Measurements from ENCODE around the gene PPP1R16B.

The PPP1R16B gene

DNA sequence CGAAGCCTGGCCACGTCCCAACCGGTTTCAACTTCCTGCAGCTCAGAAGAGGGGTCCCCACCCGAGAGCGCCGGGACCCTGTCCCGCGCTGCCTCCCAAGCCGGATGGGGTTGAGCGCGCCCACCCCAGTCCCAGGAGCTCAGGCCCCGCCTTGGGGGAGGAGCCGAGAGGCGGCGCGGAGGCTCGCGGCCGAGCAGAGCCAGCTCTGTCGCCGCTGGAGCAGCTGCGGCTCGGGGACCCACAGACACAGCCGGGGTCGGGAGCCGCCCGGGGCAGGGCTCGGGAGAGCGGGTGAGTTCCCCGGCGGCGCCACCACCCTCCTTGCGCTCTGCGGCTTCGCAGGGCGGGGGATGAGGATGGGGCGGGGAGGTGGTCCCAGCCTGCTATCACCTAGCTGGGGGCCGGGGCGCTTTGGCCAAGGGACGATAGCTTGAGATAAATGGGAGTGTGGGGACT is at the start of gene PPP1R16B:
Gene PPP1R16B, plus strand, starts transcription at position 196 of the 456 bp plus-strand sequence. CDS start 30,229 bp downstream, outside the sequence.
- DNase-seq, result no peak

DNA sequence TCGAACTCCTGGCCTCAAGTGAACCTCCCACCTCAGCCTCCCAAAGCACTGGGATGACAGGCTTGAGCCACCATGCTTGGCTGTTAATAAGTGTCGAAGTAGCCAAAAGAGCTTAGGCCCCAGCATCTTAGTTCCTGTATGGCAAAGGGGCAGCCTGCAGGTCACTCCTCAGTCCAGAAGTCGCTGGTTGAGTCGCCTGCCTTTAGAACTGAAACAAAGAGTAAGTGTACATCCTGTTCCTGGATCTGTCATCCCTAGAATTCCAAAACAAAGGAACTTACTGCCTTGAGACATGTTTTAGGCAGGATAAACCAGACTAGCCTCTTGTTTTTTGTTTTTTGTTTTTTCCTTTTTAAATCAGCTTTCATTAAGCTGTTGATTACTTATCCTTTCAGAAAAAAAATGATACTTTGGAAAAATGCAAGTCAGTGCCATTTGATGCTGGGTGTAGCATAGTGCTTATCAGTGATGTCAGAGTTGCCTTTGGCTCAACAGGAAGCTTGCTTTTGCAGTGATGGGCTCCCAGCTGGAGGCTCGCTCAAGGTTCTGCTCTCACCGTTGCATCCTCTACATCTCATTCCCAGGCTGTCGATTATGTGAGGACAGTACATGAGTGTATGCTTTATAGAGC is 48.2 kb upstream of the PPP1R16B start:
- no peak for DNase-seq

DNA sequence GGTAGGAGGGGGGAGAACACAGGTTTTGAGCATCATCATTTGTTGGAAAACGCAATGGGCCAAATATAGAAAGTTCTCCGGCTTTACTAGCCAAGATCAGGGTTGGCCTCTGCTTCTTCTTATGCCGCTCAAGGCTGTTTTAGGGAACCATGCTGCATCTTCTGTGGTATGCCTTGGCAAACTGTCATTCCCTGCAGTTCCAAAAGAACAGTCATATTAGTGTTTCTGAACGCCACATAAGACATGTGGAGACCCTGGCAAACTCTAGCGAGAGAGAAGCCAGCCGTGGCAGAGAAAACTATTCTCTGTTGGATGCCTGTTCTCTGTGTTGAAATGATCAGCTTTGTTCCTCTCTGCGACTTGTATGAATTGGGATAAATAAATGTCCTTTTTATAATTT is 46.4 kb upstream of the PPP1R16B start:
- DNase-seq, result no peak

DNA sequence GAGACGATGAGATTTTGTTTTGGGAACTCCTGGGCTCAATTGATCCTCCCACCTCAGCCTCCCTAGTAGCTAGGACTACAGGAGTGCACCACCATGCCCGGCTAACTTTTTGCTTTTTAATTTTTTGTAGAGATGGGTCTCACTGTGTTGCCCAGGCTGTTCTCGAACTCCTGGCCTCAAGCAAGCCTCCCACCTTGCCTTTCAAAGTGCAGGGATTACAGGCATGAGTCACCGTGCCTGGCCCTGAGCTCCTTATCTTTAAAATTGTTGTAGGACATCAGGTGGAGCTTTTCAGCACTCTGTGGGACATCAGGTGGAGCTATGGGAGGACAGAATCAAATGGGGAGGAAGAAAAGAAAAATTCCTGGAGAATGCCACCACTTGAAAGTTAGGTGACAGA is 44.5 kb upstream of the PPP1R16B start:
- DNase-seq, result no peak

DNA sequence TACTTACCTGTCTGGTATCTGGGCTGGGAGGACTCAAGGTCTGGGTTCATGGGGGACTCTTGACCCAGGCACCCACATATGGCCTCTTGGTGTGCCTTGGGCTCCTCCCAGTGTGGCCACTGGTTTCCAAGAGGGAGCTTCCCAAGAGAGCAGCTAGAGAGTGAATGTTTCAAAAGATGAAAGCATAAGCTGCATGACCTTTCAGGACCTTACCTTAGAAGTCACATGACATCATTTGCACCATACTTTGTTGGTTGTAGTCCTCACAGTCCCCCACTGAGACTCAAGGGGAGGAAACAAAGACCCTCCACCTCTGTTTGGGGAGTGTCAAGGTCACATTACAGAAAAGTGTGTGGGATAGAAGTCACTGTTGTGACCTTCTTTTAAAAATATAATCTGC is 43.3 kb upstream of the PPP1R16B start:
- no peak for DNase-seq

DNA sequence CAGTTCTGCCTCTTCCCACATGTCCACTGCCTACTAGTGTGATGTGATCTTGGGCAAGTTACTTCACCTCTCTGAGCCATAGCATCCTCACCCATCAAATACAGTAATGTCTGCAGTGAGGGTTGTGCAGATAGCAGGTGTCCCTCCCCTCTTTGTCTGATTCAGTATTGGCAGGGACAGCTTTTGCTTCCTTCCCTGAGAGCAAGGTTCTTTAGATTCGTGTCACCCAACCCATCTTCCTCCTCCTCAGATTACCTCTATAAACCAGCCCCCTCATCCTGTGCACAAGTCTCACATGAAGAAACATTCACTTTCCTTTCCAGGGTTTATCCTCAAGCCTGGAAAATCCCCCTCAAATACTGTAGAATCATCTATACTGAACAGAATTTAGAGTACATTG is 41.9 kb upstream of the PPP1R16B start:
- no peak for DNase-seq

DNA sequence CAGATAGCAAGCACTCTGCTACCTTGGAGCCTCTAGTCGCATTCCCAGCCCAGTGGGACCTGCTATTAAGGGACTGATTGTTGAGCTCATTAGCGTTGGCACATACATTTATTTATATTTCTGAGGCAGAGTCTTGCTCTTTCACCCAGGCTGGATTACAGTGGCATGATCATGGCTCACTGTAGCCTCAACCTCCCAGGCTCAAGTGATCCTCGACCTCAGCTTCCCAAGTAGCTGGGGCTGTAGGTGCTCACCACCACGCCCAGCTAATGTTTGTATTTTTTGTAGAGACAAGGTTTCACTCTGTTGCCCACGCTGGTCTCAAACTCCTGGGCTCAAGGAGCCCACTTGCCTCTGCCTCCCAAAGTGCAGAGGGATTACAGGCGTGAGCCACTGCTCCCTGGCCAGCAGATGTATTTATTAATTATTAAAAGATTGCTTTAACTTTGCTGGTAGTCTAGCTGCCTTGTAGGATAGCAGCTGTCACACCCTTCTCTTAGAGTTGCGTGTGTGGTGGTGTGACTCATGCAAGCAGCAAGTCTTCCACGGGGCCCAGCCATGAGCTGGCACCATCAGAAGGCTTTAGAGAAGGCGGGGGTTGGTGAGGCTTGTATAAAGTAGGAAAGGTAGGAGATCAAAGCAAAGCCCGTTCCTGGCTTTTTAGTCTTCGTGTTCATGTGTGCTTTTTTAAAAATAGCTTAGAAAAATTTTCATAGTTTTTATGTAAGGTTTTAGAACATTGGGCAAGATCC is 40.8 kb upstream of the PPP1R16B start:
- no peak for DNase-seq

DNA sequence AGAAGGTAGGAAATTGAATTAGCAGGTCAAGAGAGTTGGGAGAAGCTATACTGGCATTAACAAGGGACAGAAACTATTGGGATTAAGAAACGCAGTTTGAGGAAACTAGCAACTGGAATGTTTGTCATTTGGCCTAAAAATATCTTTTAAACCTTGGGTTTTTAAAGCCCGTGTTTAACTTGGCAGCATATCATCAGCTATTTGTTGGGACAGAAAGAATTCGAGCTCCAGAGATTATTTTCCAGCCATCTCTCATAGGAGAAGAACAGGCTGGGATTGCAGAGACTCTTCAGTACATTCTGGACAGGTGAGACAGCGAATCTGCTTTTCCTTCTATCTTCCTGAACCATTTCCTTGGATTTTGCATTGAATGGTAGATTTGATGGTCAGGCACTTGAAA is 39.4 kb upstream of the PPP1R16B start:
- no peak for DNase-seq

DNA sequence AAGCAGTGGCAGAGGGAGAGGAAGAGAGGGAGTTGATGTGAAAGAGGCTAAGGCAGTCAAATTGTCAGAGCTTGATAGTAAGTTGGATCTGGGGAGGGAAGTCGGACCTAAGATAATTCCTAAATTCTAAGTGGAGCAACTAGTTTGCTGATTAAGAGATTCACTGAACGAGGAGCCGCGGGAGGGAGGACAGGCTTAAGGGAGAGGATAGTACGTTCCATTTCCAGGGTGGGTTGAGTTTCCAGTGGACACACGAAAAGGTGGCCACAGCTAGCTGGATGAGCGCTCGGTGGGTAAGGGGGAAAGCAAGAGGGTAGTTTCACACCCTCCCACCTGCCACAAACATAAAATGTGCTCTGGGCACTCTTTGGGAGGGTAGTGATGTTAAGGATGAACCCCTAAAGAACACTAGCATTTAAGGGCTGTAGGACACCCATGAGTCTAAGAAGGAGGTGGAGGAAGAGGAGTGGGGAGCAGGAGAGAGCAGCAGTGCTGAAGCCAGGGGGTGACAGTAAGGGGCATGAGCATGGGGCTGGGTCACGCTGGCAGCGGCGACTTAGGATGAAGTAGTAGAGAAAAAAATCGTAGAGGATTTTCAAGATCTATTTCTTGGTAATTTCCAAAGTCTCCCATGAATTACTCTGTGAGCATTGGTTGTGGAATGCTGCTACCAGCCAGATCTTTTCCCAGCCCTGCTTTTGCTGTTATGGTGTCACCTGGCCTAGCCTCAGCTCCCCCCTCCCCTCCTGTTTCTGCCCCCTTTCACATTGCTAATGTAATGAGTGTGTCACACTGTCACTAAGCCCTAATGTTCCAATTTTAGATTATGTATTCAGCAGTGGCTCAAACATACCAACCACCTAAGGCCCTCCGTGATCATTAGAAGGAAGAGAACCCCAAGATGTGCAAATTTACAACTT is 35.9 kb upstream of the PPP1R16B start:
- no peak for DNase-seq

DNA sequence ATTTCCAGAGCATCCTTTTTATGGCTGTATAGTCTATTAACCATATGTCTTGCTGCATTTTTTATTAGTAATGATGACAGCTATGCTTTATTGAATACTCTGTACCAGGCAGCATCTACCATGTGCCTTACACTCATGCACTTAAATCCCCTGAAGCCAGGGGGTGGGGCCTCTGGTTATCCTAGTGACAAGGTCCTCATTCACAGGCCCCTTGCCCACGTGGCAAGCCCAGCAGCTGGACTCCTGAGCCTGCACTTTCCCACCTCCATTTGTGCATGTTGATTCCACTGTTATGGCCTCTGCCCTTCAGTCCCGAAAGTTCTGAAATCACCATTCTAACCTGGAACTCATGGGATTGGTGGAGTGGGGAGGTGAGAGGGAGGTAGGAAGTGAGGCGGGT is 35.0 kb upstream of the PPP1R16B start:
- no peak for DNase-seq

DNA sequence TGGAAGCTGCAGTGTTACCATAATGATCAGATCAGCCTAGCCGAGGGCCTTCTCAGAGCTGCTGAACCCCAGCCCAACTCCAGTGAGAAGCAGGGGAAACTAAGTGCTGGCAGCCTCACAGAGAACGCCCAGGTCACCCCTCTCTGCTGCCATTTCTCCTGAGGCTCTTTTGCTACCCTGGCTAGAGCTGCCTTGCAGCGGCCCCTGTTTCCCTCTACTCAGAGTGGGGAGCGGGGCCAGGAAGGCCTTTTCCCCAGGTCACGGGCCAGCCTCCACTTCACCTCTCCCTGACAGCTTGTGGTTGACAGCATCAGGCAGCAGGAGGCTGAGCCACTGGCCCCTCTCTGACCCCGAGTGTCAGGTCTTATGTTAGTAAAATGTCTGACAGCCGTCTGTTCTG is 34.5 kb upstream of the PPP1R16B start:
- DNase-seq, result no peak

DNA sequence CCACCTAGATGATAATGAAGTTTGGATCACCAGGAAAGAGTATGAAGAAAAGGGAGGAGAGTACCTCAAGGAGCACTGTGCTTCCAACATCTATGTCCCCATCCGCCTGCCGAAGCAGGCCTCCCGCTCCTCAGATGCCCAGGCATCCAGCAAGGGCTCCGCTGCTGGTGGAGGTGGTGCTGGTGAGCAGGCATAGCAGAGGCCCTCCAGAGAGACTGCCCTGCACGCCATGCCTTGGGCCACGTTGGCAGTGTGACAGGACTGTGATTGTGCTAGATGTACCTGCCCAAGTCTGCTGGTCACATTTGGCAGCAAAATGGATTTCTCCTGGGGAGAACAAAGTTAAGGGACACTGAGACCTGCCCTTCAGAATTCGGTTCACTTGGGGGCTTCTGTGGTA is 33.9 kb upstream of the PPP1R16B start:
- no peak for DNase-seq

DNA sequence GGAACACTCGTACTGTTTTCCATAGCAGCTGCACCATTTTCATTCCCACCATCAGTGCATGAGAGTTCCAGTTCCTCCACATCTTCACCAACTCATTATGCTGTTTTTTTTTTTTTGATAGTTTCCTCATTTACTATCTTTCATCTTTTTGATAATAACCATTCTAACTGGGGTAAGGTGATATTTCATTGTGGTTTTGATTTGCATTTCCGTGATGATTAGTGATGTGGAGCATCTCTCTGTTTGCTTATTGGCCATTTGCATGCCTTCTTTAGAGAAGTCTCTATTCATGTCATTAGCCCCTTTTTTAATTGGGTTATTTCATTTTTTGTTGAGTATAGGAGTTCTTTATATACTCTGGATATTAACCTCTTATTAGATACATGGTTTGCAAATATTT is 31.3 kb upstream of the PPP1R16B start:
- no peak for DNase-seq

DNA sequence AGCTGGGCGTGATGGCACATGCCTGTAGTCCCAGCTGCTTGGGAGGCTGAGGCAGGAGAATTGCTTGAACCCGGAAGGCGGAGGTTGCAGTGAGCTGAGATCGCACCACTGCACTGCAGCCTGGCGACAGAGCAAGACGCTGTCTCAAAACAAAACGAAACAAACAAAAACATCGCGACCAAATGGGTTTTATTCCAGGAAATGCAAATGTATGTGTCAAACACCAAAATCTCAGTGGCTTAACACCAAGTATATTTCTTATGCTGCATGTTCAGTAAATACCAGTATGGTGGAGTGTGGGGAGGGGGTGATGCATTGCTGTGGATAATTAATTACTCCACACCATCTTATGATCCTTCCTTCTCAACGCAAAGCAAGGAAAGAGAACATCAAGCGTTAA is 29.1 kb upstream of the PPP1R16B start:
- no peak for DNase-seq

DNA sequence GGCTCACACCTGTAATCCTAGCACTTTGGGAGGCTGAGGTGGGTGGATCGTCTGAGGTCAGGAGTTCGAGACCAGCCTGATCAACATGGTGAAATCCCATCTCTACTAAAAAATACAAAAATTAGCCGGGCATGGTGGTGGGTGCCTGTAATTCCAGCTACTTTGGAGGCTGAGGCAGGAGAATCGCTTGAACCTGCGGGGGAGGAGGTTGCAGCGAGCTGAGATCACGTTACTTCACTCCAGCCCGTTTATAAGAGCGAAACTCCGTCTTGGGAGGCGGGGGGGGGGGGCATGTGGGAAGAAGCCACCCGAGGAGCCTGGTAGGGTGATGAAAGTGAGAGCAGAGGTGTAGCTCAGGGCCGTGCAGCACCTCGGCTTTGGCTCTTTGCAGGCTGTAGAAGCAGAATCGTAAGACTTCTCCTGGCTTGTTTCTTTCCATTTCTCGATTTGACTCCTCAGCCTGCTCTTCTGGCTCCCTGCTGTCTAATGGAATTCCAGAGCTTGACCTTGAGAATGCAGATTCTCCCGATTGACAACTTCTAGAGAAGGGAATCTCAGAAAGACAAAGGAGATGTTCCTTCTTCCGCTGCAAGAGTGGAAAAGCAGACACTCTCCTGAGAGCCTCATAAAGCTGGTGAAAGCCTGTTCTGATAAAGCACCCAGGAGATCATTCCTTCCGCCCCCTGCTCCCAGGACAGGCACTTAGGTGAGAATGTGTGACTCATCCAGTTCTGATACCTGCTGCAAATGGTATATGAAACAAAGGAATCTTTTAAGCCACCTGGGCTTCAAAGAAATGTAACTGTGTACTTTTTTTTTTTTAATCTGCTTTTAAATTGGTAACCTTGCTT is 26.0 kb upstream of the PPP1R16B start:
- no peak for DNase-seq

DNA sequence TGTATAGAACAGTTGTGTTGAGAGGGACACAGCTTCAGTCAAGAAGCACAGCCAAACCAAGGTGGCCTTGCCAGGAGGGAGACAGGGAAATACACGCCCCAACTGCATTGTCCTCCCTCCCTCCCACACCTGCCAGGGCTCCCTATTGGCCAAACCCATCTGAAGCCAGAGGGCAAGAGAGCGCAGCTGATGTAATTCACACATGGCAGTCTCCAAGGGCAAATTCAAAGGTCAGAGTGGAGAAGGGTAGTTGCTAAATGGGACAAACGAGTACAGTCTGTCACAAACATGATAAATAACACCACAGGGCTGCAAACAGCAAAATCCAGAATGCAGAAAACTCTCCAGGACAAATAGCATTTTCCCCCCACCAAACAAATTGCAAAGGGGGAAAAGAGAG is 23.2 kb upstream of the PPP1R16B start:
- DNase-seq, result no peak

DNA sequence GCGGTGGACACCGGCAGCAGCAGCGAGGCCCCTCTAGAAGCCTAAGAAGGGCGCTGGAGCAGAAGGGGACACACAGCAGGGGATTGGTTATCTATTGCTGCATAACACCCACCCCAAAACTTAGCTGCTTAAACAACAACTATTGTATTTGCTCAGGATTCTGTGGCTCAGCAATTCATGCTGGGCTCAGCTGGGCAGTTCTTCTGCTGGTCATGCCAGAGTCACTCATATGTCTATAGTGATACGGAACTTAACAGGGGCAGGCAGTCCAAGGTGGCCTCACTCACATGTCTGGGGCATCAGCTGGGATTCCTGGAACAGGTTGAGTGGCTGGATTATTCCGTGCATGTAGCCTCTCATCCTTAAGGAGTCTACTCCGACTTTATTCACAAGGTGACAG is 17.6 kb upstream of the PPP1R16B start:
- DNase-seq, result no peak

DNA sequence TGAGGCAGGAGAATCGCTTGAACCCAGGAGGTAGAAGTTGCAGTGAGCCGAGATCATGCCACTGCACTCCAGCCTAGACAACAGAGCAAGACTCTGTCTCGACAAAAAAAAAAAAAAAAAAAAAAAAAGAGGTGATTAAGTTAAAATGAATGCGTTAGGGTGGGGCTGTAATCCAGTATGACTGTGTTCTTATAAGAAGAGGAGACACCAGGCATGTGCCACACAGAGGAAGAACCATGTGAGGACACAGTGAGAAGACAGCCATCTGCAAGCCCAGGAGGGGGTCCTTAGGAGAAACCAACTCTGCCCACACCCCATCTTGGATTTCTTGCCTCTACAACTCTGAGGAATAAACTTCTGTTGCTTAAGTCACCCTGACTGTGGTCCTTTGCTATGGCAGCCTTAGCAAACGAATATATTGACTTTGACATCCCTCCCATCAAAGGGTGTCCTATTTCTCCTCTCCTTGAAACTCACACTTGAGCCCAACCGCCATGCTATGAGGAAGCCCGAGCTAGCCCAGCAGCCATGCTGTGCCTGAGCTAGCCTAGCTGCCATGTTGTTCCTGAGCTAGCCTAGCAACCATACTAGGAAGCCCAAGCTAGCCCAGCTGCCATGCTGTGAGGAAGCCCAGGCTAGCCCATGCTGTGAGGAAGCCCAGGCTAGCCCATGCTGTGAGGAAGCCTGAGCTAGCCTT is 15.8 kb upstream of the PPP1R16B start:
- no peak for DNase-seq

DNA sequence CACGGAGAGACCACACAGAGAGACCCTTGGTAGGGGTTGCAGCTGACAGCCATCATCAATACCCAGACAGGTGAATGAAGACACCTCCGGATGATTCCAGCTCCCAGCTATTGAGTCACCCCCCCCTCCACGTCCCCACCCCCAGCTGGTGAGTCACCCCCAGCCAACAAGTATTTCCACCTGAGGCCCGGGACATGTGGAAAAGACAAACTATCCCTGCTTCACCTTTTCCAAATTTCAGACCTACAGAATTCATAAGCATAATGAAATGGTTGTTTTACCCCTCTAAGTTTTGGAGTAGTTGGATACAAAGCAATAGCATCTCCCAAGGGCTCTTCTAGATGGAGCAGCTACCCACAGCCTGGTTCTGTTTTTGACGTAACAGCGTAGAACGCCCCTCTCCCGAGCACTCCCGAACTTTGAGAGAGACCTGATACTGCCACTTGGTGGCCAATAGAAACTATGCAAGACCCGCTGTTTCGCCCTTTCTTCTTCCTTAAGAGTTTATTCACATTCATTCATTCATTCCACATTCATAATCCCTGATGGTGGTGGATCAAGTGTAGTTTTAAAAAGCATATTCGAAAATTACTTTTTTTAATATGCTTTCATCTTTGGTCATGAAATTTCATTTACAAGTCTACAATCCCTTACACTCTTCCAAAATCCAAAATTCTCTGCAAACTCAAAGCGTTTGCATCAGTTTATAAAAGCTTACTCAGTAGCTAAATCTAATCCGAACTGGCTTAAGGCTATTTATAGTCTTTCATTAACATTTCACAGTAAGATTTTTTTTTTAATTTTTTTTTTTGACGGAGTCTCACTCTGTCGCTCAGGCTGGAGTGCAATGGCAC is 15.1 kb upstream of the PPP1R16B start:
- DNase-seq, result no peak

DNA sequence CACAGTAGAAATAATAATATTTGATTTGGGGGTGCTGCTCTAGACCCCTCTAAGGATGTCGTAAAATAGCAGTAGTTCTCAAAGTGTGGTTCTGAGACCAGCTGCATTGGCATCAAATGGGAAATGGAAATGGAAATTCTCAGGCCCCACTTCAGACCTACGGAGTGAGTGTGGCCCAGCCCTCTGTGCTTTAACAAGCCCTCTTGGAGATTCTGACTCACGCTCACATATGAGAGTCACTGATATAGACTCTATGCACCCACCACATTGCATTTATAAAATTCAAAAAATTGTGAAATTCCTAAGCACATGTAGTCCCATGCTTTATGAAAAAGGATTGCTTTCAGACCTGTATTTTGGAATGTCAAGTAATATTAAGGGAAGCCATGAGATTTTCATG is 14.2 kb upstream of the PPP1R16B start:
- no peak for DNase-seq

DNA sequence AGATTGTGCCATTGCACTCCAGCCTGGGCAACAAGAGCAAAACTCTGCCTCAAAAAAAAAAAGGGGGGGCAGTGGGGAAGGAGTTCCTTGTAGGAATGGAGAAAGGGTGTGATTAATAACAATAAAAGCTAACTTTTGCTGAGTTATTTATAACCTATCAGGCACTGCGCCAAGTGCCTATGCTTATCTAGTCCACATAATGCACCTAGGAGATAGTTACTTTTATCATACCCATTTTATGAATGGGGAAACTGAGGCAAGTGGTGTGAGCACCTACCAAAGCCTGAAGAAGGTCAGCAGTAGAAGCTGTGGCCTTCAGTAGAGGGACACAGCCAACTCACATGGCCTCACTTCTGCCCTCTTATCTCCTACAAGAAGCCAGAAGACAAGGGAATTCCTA is 13.6 kb upstream of the PPP1R16B start:
- no peak for DNase-seq
